GM12892 (cell line): Measurements from ENCODE around the gene MICAL3.

ENCODE experiments used
- POLR2A ChIP-seq: IDR thresholded peaks from 2 replicates; pipeline ENCODE4 v1.6.1; 2011; ENCODE audit warnings: low read depth, low read length, control low read depth
- POLR2AphosphoS5 ChIP-seq: IDR thresholded peaks from 2 replicates; pipeline ENCODE4 v1.6.1; 2011; ENCODE audit warnings: low read depth, low read length, control low read depth
- TAF1 ChIP-seq: IDR thresholded peaks from 2 replicates; pipeline ENCODE4 v1.6.1; 2011; ENCODE audit warnings: low read depth, mild to moderate bottlenecking, control low read depth, low read length, borderline replicate concordance

- TF ChIP-seq POLR2AphosphoS5 (no peak), POLR2A (no peak), TAF1 (no peak)
Measured at GRCh38 chr22:17954860-17955587, 69.3 kb downstream of the MICAL3 start.
